GM21447 (cell line): ENCODE data around the gene LSM12.
A peak's percentile ranks its signal among the peaks of the same experiment; 100 is the strongest.
"Not testable (repeated sequence)": the region's sequence is repeated elsewhere in the genome, so short reads cannot be mapped to it uniquely, and the experiment has no call there.

Experiments used
- ATAC-seq: cut with Tn5 transposase; IDR thresholded peaks from one replicate; pipeline ENCODE4 v1.9.1; 2021; ENCODE audit not compliant: unreplicated experiment

The LSM12 gene

DNA sequence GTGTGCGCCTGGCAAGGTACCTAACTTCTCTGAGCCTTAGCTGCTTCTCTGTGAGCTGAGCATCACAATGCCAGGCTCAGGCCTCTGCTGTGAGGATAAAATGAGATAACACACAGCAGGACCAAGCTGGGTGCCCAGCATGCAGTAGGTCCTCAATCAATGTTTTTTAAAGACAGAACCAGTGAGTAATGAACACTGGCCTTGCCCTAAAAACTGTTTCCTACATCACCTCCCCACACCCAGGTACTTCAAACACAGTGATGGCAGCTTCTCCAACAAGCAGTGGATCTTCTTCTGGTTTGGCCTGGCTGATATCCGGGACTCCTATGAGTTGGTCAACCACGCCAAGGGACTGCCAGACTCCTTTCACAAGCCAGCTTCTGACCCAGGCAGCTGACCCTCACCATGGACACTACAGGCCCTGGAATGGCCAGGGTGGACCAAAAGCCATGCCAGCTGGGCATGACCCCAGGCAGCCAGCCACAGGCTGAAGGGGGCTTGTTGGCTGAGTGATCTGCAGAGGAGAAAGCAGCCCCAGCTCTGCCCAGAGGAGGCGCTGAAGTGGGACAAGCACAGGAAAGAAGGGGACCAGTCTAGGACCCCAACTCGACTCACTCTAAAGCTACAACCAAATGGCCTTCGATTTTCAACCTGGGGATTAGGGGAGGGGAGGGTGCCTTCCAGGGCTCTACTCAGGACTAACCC lies 58.1 kb downstream of the LSM12 start:
- ATAC-seq, result no peak

DNA sequence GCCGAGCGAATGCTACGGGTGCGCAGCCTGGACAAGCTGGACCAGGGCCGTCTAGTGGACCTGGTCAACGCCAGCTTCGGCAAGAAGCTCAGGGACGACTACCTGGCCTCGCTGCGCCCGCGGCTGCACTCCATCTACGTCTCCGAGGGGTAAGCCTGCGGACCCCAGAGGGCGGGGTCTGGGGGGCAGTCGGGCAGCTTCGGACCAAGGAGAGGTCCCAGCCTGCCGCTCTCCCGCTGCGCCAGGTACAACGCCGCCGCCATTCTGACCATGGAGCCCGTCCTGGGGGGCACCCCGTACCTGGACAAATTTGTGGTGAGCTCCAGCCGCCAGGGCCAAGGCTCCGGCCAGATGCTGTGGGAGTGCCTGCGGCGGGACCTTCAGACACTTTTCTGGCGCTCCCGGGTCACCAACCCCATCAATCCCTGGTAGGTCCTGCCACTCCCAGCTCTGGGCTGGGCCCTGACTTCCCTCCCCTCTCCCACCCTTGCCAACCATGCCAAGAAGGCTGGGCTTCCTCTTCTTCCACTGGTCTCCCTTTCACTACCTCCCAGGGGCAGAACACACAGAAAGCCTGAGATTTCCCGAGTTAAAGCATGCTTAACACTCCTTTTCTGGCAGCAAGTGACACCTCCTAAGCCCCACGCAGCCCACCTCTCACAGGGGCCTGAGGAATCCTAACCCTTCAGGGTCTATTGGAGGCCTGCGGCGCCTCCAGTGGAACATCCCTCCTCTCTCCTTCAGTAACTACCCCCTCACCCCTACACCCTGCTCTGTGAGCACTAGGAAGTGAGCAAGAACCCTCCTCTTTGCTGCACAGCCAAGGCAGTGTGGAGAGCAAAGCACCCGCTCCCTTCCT lies 58.9 kb downstream of the LSM12 start:
- ATAC-seq, result no peak

DNA sequence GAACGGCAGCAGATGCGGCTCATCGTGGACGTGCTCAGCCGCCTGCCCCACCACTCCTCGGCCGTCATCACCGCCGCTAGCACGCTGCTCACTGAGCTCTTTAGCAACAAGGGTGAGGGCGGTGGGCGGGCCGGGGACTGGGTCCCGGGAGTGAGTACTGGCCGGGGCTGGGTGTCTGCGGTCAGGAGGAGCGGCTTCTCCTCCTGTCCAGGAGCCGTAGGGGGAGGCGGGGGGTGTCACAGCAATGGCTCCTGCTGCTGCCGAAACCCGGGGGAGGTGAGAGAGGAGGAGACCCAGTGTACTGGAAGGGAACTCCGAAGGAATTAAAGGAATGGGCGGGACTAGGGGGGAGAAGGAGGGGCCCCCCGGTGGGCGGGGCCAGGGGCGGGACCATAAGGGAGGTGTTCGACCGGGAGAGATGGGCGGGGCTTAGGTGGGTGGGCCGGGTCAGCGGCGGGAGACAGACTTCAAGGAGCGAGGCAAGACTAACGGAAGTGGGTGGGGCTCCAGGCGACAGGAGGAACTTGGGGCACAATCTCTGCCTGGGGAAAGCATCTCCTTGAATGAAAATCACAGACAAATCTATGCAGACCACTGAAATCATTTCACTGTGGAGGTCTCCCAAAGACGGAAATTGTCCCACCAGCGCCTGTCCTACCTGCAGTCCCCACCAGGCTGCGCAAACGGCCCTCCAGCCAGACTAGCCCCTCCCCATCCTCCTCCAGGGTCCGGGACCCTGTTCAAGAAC lies 59.7 kb downstream of the LSM12 start:
- peak; percentile 62 for ATAC-seq

DNA sequence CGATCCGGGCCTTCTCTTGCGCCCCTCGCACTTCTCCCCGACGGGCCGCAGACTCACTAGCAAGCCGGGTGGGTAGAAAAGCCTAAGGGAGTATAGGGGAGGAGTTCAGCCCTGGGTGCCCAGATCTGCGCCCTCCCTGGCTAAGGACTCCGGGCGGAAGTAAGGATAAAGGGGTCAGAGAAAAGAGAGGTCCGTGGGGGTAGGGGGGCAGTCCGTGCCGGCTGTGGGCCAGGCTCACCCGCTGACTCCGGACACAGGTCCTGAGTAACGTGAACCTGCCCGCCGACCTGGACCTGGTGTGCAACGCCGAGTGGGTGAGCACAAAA lies 60.2 kb downstream of the LSM12 start:
- peak; percentile 13 for ATAC-seq

DNA sequence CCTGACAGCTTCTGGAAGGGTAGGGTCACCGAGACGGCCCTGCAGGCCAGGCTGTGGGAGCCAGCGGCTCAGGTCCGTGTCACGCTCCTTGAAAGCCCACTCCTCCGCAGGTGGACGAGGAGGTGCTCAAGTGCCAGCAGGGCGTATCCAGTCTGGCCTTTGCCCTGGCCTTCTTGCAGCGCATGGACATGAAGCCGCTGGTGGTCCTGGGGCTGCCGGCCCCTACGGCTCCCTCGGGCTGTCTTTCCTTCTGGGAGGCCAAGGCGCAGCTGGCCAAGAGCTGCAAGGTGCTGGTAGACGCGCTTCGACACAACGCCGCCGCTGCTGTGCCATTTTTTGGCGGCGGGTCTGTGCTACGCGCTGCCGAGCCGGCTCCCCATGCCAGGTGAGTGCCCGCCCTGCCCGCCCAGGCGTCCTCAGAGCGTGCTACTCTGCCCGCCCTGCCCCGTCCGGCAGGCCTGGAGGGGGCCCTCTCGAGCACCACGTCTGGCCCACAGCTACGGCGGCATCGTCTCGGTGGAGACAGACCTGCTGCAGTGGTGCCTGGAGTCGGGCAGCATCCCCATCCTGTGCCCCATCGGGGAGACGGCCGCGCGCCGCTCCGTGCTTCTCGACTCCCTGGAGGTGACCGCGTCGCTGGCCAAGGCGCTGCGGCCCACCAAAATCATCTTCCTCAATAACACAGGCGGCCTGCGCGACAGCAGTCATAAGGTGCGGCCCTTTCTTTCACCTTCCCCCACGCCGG lies 60.8 kb downstream of the LSM12 start:
- no peak for ATAC-seq

DNA sequence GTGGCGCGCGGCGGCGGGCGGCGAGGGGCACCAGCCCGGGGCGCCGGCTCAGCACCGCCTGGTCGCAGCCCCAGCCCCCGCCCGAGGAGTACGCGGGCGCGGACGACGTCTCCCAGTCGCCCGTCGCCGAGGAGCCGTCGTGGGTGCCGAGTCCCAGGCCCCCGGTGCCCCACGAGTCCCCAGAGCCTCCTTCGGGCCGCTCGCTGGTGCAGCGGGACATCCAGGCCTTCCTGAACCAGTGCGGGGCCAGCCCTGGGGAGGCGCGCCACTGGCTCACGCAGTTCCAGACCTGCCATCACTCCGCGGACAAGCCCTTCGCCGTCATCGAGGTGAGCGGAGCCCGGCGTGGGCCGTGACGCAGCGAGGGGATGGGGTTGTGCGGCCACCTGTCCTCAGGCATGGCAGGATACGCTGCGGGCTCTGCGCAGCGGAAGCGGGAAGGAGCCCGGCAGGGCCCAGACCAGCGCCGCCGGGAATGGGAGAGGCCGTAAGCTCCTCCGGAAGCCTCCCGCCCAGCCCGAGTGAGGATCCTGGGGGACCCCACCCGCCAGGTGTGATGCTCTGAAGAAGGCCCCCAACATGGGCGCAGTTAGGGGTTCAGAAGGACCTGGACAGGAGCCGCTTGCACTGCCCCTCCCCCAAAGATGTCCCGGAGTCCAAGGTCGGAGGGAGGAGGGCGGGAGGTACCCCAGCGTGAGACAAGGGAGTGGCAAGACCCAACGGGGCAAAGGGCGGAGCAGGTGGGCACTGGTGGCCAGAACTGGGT lies 61.5 kb downstream of the LSM12 start:
- ATAC-seq, result no peak

DNA sequence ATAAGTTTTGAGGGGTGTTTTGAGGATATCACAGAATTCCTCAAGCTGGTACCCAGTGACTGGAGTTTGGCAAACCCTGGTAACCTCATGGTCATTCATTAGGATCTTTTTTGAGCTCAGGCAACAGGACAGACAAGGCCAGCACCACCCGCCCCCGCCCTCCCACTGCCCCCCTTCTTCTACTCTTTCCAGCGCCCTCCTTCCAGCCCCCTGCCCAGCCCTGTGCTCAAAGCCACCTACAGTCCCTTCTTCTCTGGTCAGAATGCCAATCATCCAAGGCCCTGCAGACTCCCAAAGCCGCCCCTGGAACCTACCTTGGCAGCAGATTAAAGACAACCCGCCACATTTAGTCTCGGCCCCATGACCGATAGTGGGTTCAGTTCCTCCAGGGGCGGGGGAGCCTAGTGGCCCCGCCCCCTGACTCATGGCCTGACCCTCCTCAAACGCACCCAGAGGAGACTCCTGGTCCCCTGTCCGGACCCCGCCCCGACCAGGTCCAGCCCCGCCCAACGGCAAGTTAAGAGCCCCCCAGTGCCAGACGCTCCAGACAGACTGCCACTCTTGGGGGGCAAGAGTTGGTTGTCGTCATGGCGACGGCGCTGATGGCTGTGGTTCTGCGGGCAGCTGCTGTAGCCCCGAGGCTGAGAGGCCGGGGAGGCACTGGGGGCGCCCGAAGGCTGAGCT lies 62.3 kb downstream of the LSM12 start, which contains the start of gene NAGS:
NAGS (plus strand) TSS at position 546 of the 684 bp plus-strand sequence; CDS start at position 588, 42 bp downstream.
- no peak for ATAC-seq

DNA sequence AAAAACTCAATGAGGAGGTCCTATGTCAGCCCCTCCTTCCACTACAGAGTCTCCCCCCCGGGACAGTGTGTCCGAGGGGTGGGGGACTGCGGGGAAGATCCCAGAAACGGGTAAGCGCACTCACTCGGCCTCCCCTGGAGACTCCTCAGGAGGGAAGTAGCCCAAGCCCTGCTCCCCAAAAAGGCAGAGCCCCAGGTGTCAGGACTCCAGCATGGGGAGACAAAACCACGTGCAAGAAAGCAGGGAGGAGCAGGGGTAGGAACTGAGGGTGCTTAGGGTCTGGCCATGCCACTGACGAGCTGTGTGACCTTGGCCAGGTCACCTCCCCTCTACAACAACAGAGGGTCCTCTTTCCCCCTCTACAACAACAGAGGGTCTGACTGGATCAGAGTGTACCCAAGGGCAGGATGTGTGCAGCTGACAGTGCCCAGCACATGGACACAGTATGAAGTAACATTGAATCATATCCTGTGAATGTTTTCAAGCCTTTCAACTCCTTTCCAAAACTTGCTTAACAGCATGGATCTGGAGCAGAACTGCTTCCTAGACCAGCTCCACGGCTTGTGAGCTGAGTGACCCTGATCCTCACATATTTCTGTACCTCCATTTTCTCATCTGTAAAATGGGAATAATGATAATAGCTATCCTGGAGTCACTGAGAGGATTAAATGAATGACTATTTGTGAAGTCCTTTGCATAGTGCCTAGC lies 64.2 kb downstream of the LSM12 start:
- no peak for ATAC-seq

DNA sequence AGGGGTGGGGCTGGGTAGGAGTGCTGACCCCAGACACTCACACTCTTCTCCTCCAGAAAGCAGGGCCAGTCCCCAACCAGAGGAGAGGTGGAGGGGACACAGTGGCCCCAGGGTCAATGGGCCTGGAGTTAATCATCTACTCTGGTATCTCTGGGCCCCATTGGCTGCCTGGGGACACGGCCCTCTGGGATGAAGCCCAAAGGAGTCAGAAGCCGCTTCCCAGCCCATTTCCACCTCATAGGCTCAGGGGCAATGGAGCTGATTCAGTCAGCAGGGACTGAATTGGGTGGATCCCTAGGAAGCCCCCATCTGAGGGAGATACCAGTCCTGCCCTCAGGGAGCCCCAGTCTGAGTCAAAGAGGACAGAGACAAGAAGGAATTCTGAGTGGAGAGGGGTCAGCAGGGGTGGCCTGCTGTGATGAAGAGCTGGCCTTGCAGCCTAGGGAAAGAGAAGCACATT lies 65.0 kb downstream of the LSM12 start:
- ATAC-seq, result no peak

DNA sequence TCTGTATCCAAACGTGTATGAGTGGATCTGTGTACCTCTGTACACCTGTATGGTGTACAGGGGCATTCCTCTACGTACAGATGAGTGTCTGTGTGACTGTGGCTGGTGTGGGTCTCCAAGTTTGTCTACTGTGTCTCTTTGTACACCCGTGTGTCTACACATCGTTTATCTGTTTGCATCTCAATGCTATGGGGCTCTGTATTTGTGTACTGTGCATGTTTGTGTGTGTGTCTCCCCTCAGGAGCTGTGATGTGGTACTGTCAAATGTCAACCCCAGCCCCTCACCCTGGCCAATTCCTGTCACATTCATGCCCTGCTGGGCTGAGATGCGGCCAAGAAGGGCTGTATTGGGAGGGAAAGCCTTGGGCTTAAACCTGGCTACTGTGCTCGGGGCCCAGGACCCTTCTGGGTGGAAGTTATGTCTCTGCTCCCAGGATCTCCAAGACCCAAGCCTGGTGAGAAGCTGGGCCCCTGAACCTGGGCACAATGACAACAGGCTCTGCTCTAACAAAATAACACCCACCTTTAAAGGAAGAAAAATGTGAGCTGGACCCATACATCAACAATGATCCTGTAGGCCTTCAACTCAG lies 65.5 kb downstream of the LSM12 start:
- no peak for ATAC-seq

DNA sequence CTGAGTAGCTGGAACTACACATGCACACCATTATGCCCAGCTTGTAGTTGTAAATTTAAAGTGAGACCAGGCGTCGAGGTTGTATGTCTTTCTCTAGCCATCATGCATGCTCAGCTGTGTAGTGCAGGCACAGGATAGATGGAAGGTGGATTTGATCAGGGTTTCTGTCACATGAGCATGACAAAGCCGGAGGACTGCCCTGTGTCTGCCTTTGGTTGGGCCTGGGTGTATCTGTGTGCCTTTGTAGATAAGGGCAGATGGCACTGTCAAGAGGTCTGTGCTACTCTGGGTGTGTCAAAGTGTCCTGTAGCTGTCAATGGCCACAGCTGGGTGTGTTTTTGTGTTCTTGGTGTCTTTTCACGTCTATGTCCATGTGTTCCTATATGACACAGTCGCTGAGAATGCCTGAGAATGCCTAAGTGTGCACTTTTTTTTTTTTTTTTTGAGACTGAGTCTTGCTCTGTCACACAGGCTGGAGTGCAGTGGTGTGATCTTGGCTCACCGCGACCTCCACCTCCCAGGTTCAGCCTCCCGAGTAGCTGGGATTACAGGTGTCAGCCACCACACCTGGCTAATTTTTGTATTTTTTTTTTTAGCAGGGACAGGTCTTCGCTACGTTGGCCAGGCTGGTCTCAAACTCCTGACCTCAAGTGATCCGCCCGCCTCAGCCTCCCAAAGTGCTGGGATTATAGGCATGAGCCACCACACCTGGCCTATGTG lies 66.2 kb downstream of the LSM12 start:
- no peak for ATAC-seq

DNA sequence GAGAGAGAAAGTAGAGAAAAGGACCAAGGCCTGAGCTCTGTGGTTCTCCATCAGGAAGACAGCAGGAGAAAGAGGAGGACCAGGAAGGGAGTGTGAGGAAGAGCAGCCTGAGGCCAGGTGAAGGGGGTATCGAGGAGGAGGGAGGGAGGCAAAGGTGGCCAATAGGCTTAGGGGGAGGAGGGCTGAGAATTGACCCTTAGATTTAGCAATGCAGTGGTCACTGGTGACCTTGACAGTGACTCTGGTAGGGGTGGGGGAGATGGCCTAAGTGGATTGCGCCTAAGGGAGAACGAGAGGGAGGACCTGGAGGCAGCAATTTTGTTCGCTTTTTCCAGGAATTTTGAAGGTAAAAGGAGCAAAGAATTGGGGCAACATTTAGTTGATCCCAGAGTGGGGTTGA lies 67.4 kb downstream of the LSM12 start:
- ATAC-seq, result no peak

DNA sequence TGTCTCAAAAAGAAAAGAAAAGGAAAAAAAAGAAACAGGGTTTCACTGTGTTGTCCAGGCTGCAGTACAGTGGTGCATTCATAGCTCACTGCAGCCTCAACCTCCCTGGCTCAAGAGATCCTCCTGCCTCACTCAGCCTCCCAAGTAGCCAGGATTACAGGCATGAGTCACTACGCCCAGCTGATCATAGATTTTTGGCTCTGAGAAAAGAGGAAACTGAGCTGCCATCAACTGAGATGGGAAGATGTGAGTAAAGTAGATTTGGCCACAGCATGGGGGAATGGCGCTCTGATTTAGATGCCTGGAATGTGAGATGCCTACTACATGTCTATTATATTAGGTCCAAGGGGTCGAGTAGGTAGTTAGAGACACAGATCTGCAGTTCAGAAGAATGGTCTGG lies 67.9 kb downstream of the LSM12 start:
- no peak for ATAC-seq

DNA sequence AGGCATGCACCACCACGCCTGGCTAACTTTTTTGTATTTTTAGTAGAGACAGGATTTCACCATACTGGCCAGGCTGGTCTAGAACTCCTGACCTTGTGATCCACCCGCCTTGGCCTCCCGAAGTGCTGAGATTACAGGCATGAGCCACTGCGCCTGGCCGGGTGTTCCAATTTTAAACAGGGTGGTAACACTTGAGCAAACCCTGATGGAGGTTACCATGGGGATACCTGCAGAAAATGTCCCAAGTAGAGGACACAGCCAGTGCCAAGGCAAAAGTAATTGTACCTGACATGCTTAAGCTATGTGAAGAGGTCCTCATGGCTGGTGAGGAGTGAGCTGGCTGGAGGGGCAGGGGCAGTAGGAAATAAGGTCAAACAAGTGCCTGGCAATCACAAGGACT lies 69.3 kb downstream of the LSM12 start:
- not testable (repeated sequence) for ATAC-seq

DNA sequence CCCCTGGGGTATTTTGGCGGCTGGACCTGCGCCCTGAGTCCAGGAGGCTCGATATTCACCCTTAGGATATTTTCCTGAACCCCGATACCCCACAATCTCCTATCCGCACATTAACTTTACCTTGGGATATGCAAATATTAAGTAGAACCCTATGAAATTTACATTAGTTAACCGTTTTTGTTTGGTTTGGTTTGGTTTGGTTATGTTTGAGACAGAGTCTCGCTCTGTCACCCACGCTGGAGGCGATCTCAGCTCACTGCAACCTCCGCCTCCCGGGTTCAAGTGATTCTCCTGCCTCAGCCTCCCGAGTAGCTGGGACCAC lies 71.4 kb downstream of the LSM12 start:
- ATAC-seq, result no peak

DNA sequence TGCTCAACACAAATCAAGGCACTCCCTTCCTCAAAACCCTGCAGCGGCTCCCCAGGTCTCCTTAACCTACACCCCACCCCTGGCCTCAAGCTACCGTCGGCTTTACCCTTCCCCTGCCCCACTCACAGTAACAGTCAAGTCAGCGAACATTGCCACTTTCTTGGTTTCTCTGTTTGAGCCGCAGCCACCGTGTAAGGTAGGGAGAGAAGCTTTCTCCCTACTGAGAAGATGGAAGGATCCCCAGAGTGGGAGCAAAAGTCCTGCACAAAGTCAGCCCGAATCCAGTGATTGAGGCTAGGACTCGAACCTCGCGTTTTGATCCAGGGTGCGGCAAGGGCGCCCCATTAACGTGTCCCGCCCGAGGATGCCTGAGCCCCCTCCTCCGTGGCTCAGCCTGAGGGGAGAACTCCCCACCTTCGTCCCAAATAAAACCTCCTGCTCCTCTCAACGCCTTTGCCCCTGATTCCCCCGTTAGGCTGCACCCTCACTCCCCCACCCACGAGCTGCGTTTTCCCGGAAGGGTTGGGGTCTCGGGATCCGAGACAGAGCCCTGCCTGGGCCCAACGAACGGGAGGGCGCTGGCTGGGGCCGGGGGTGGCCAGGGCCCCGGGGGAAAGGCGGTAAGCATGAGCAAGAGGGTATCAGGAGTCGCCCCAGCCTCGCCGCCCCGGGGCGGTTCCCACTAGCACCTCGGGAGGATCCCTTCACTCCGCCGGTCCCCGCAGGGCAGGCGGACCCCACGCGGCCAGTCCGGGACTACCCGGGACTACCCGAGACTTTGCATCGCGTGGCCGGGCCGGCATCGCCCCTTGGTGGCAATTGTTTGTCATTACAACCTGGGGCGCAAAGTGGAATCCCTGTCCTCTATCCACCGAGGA lies 72.0 kb downstream of the LSM12 start:
- no peak for ATAC-seq

DNA sequence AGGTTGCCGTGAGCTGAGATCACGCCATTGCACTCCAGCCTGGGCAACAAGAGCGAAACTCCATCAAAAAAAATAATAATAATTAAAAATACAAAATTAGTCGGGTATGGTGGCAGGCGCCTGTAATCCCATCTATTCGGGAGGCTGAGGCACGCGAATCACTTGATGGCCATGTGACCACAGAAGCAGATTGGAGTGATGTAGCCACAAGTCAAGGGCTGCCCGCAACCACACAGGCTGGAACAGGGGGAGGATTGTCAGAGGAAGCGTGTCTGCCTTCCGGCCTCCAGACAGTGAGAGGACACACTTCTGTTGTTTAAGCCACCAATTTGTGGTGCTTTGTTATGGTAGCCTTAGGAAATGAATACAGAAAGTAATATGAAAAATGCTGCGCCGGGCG lies 73.8 kb downstream of the LSM12 start:
- ATAC-seq, result no peak
